ENCODE results near the gene ASIC4.

DNA sequence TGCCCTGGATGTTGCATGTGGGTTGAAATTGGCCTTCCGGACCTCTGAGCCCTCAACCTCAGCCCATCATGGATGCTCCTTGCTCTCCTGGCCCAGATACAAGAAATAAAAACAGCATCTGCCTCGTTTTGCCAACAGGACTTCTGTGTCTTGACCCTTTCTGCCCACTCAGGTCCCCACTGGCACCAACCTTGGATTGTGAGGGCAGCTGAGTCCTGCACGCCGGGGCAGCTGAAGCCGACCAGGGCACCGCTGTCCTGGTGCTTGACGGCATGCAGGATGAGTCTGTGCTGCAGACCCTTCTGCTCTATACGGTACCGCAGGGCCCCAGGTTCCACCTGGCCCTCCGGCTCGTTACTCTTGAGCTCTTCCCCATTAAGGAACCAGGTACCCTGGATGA lies 52.4 kb downstream of the ASIC4 start:
- TF ChIP-seq, protein P1, sequence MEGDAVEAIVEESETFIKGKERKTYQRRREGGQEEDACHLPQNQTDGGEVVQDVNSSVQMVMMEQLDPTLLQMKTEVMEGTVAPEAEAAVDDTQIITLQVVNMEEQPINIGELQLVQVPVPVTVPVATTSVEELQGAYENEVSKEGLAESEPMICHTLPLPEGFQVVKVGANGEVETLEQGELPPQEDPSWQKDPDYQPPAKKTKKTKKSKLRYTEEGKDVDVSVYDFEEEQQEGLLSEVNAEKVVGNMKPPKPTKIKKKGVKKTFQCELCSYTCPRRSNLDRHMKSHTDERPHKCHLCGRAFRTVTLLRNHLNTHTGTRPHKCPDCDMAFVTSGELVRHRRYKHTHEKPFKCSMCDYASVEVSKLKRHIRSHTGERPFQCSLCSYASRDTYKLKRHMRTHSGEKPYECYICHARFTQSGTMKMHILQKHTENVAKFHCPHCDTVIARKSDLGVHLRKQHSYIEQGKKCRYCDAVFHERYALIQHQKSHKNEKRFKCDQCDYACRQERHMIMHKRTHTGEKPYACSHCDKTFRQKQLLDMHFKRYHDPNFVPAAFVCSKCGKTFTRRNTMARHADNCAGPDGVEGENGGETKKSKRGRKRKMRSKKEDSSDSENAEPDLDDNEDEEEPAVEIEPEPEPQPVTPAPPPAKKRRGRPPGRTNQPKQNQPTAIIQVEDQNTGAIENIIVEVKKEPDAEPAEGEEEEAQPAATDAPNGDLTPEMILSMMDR (IDR thresholded peaks at IDR 0.05), result no peak
- TF ChIP-seq EP300 (IDR thresholded peaks at IDR 0.05), result no peak
